Hepatocyte (in vitro differentiated cells): ENCODE data around the gene PPP4R3B.

Source experiments
- CTCF ChIP-seq: fragments of 200-600 bp; sonication (generic); IDR thresholded peaks from 2 replicates; pipeline ENCODE4 v1.5.1; 2016; ENCODE audit warnings: antibody characterized with exemption, mild to moderate bottlenecking; ENCODE audit not compliant: poor library complexity
- EZH2 ChIP-seq: fragments of 200-600 bp; sonication (generic); IDR thresholded peaks from 2 replicates; pipeline ENCODE4 v1.6.1; 2016; ENCODE audit warnings: antibody characterized with exemption, mild to moderate bottlenecking, borderline replicate concordance

GRCh38 chr2:55500025-55500424 is 117.4 kb downstream of the PPP4R3B start:
- no peak for TF ChIP-seq CTCF
- TF ChIP-seq EZH2: no peak
